GM12874 (cell line): ENCODE measurements around the gene LMNB1.

Source experiments
- TF ChIP-seq, protein P1 (sequence below): IDR thresholded peaks from 2 replicates; pipeline ENCODE4 v1.5.1; 2011; ENCODE audit warnings: low read depth, mild to moderate bottlenecking, control low read depth, low read length, moderate library complexity; ENCODE audit not compliant: insufficient read depth

The LMNB1 gene

DNA sequence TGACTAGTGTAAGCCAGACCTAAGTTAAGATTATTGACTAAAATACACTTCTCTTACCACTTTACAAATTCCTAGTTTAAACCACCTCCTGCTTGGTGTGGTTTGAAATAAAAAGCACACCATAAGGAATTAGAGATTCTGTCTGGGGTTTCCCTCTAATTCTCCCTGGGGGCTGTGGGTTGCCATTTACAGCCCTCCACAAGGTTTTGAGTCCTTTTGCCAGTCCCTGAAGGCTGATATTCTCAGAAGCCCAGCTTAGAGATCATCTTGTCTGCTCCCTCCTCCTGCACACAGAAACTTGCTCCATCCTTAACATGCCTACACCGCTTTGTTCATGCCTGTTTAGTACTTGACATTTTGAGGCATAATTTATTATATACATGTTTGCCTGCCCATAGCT, 7.2 kb upstream of the LMNB1 start:
- TF ChIP-seq, protein P1, sequence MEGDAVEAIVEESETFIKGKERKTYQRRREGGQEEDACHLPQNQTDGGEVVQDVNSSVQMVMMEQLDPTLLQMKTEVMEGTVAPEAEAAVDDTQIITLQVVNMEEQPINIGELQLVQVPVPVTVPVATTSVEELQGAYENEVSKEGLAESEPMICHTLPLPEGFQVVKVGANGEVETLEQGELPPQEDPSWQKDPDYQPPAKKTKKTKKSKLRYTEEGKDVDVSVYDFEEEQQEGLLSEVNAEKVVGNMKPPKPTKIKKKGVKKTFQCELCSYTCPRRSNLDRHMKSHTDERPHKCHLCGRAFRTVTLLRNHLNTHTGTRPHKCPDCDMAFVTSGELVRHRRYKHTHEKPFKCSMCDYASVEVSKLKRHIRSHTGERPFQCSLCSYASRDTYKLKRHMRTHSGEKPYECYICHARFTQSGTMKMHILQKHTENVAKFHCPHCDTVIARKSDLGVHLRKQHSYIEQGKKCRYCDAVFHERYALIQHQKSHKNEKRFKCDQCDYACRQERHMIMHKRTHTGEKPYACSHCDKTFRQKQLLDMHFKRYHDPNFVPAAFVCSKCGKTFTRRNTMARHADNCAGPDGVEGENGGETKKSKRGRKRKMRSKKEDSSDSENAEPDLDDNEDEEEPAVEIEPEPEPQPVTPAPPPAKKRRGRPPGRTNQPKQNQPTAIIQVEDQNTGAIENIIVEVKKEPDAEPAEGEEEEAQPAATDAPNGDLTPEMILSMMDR: no peak

DNA sequence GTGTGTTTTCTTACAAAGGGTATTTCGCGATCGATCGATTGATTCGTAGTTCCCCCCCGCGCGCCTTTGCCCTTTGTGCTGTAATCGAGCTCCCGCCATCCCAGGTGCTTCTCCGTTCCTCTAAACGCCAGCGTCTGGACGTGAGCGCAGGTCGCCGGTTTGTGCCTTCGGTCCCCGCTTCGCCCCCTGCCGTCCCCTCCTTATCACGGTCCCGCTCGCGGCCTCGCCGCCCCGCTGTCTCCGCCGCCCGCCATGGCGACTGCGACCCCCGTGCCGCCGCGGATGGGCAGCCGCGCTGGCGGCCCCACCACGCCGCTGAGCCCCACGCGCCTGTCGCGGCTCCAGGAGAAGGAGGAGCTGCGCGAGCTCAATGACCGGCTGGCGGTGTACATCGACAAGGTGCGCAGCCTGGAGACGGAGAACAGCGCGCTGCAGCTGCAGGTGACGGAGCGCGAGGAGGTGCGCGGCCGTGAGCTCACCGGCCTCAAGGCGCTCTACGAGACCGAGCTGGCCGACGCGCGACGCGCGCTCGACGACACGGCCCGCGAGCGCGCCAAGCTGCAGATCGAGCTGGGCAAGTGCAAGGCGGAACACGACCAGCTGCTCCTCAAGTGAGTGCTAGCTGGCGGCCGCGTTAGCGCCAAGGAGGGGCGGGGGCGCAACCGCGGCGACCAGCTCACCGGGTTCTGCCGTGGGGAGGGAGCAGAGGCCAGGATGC, 480 bp downstream of the LMNB1 start:
- TF ChIP-seq, protein P1: peak; percentile 21; the same call in 1 of the 2 replicates

- TF ChIP-seq, protein P1: no peak
Measured at GRCh38 chr5:126777975-126778674, 1.2 kb downstream of the LMNB1 start.

GRCh38 chr5:126778675-126779403, 1.9 kb downstream of the LMNB1 start:
- TF ChIP-seq, protein P1: no peak

GRCh38 chr5:126780165-126780827, 3.4 kb downstream of the LMNB1 start:
- TF ChIP-seq, protein P1: peak; percentile 54; the same call in 1 of the 2 replicates

DNA sequence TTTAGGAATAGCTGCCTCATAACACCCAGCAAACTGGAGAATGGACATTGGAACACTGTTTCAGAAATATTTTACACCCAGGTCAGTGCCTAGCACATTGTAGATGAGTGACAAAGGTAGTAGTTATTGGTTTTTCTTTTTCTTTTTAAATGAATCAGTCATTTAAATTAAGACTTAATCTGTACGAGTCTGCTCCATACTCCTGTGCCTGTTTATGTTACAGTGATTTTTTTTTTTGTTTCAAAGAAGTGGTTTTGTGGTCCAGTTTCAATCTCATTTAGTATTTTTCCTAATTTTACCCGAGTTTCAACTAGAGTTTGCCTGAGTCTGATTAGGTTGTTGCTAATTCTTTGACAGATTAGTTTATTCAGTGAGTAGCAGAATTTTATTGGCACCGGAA, 16.2 kb downstream of the LMNB1 start:
- TF ChIP-seq, protein P1: no peak
